GM12878 (cell line): ENCODE results near the gene FMN2. TPM values are rescaled to one million over a fixed set of nuclear protein-coding genes. Genes with fewer than 3 reads are reported as not detected.

Experiments used
- ATAC-seq: fragments of 200-7000 bp; cut with Tn5 transposase; 3 replicates; pipeline ENCODE4 v1.9.1; 2020; ENCODE audit warnings: mild to moderate bottlenecking, moderate library complexity
- BruUV-seq: library from RNA; stranded (reverse); fragments of 400-500 nt; replicated peaks from 2 replicates; lab custom pipeline; 2021; lab: Mats Ljungman, UMichigan
- CTCF ChIA-PET: fragments of 300-600 bp; sonication (Branson Sonifier 250); formaldehyde crosslinking; extraction: SDS; loops from one replicate; lab custom pipeline; 2021; ENCODE audit warnings: inconsistent platforms; lab: Yijun Ruan, JAX
- POLR2A ChIA-PET: fragments of 350-600 bp; formaldehyde crosslinking; extraction: SDS; loops from one replicate; lab custom pipeline; 2021; ENCODE audit warnings: inconsistent platforms; lab: Charles Lee
- RAD21 ChIA-PET: fragments of 300-600 bp; sonication (Branson Sonifier 250); formaldehyde crosslinking; loops from one replicate; lab custom pipeline; 2023; ENCODE audit warnings: antibody characterized with exemption; ENCODE audit not compliant: unreplicated experiment; lab: Charles Lee
- SMC1A ChIA-PET: fragments of 300-600 bp; sonication (Branson Sonifier 250); formaldehyde crosslinking; loops from one replicate; lab custom pipeline; 2023; ENCODE audit not compliant: unreplicated experiment, uncharacterized antibody; lab: Charles Lee
- DNase-seq: peaks from one replicate; pipeline ENCODE4 v3.0.0-alpha.2; 2011; ENCODE audit warnings: low read depth, low spot score
- FAIRE-seq: peaks from 3 replicates; lab custom pipeline; 2011; peaks lifted over from hg19 to GRCh38; lab: Jason Lieb, UNC
- H2AFZ ChIP-seq: 2 replicates; pipeline ENCODE4 v1.6.0; 2011; ENCODE audit warnings: low read depth, low read length, control low read depth; ENCODE audit not compliant: control insufficient read depth
- H3K27ac ChIP-seq: 2 replicates; pipeline ENCODE4 v1.5.1; 2011; ENCODE audit warnings: control low read depth; ENCODE audit not compliant: control insufficient read depth, insufficient read depth
- H3K27me3 ChIP-seq, 2 experiments: replicated peaks in 1 of 2; 2 replicates each; pipeline versions ENCODE4 v1.6.0 to v1.6.1; 2011; ENCODE audit warnings: low read length in 1 of 2; ENCODE audit not compliant: control insufficient read depth in 2 of 2, insufficient read depth in 2 of 2
- H3K36me3 ChIP-seq, 2 experiments: 2 replicates each; pipeline ENCODE4 v1.5.1; 2011; ENCODE audit warnings: low read length in 1 of 2; ENCODE audit not compliant: control insufficient read depth in 2 of 2, insufficient read depth in 2 of 2
- H3K4me1 ChIP-seq: 2 replicates; pipeline ENCODE4 v1.6.1; 2011; ENCODE audit warnings: mild to moderate bottlenecking, low read length, moderate library complexity, mixed read lengths; ENCODE audit not compliant: control insufficient read depth, insufficient read depth
- H3K4me2 ChIP-seq: 2 replicates; pipeline ENCODE4 v1.6.0; 2011; ENCODE audit warnings: control low read depth; ENCODE audit not compliant: control insufficient read depth, insufficient read depth
- H3K4me3 ChIP-seq: fragments of 200-600 bp; sonication (generic); 2 replicates; pipeline ENCODE4 v1.5.1; 2016
- H3K79me2 ChIP-seq: 2 replicates; pipeline ENCODE4 v1.6.0; 2011; ENCODE audit warnings: low read length; ENCODE audit not compliant: control insufficient read depth, insufficient read depth
- H3K9ac ChIP-seq: 2 replicates; pipeline ENCODE4 v1.8.0; 2011; ENCODE audit warnings: low read length, control low read depth, mixed read lengths; ENCODE audit not compliant: control insufficient read depth, insufficient read depth
- H3K9me3 ChIP-seq: replicated peaks from 3 replicates; pipeline ENCODE4 v1.5.1; 2011; ENCODE audit warnings: mild to moderate bottlenecking, low read length; ENCODE audit not compliant: control insufficient read depth, insufficient read depth
- H4K20me1 ChIP-seq: 2 replicates; pipeline ENCODE4 v1.6.0; 2011; ENCODE audit not compliant: control insufficient read depth, insufficient read depth
- E2F8 ChIP-seq: fragments of 450-650 bp; IDR thresholded peaks from 2 replicates; pipeline ENCODE4 v1.6.1; 2018; ENCODE audit warnings: mild to moderate bottlenecking, low read depth, moderate library complexity; ENCODE audit not compliant: partially characterized antibody
- ETV6 ChIP-seq, 2 experiments: fragments of 450-650 bp in 1 of 2; IDR thresholded peaks in 1 of 2; conservative IDR thresholded peaks in 1 of 2; 2 replicates each; pipeline ENCODE4 v1.6.1; 2014; ENCODE audit warnings: antibody characterized with exemption in 1 of 2, borderline replicate concordance in 1 of 2, low read depth in 1 of 2, mild to moderate bottlenecking in 1 of 2, moderate library complexity in 1 of 2
- EZH2 ChIP-seq: IDR thresholded peaks from 2 replicates; pipeline ENCODE4 v1.6.1; 2012; ENCODE audit warnings: low read depth, mild to moderate bottlenecking, control low read depth, inconsistent platforms, low read length, borderline replicate concordance; ENCODE audit not compliant: control insufficient read depth
- GABPA ChIP-seq: IDR thresholded peaks from 2 replicates; pipeline ENCODE4 v1.6.1; 2014; ENCODE audit warnings: antibody characterized with exemption, low read depth, mild to moderate bottlenecking, inconsistent platforms
- KDM1A ChIP-seq: fragments of 200-600 bp; sonication (generic); IDR thresholded peaks from 2 replicates; pipeline ENCODE4 v1.6.1; 2016; ENCODE audit warnings: borderline replicate concordance
- MLLT1 ChIP-seq: fragments of 450-650 bp; IDR thresholded peaks from 2 replicates; pipeline ENCODE4 v1.6.1; 2016; ENCODE audit warnings: mild to moderate bottlenecking
- NR2C2 ChIP-seq: IDR thresholded peaks from 2 replicates; pipeline ENCODE4 v1.6.1; 2011; ENCODE audit warnings: borderline replicate concordance, low read depth; ENCODE audit not compliant: control insufficient read depth, insufficient read length
- NR2F1 ChIP-seq: fragments of 450-650 bp; conservative IDR thresholded peaks from 2 replicates; pipeline ENCODE4 v1.6.1; 2017; ENCODE audit warnings: mild to moderate bottlenecking
- NRF1 ChIP-seq: conservative IDR thresholded peaks from 2 replicates; pipeline ENCODE4 v1.6.1; 2011; ENCODE audit warnings: mild to moderate bottlenecking, low read depth, low read length, improper control_type of control experiment
- PAX8 ChIP-seq: fragments of 450-650 bp; IDR thresholded peaks from 2 replicates; pipeline ENCODE4 v1.6.1; 2017; ENCODE audit warnings: mild to moderate bottlenecking, moderate library complexity
- PRDM15 ChIP-seq: fragments of 450-650 bp; formaldehyde crosslinking; IDR thresholded peaks from 2 replicates; pipeline ENCODE4 v1.4.0; 2020; ENCODE audit warnings: mild to moderate bottlenecking, moderate library complexity
- ZBTB11 ChIP-seq: fragments of 450-650 bp; formaldehyde crosslinking; IDR thresholded peaks from 2 replicates; pipeline ENCODE4 v1.5.0; 2022; ENCODE audit warnings: mild to moderate bottlenecking, missing genetic modification characterization
- WGBS: methylation state at CpG from one replicate; pipeline ENCODE4 v1.1.6; 2016; ENCODE audit warnings: low lambda C conversion rate; ENCODE audit not compliant: insufficient replicate concordance, insufficient coverage; ENCODE audit errors: missing lambda C conversion rate; 5-methylcytosine and 5-hydroxymethylcytosine counted together
- in situ Hi-C: fragments of 300-500 bp; cut with MboI; formaldehyde crosslinking; loops from 9 replicates; pipeline ENCODE4 v1.14.3; 2018; ENCODE audit warnings: mixed read lengths
- intact Hi-C: fragments of 100-400 bp; cut with micrococcal nuclease; formaldehyde crosslinking; loops from one replicate; pipeline ENCODE4 v1.14.2; 2022; ENCODE audit not compliant: unreplicated experiment
- polyA plus RNA-seq, 11 experiments: library from polyadenylated mRNA; depleted of rRNA in 4 of 11; unstranded in 6 of 11; stranded (reverse) in 5 of 11; fragments of >200 nt; fragmentation: Nextera tagmentation in 4 of 11; fragmentation: Illumina TruSeq in 1 of 11; extraction: Ambion mirVana in 4 of 11; extraction: Trizol in 1 of 11; gene quantifications; 1 replicate in 1 of 11; 2 replicates in 10 of 11; pipeline versions ENCODE4 v1.2.1 to v1.2.3, GENCODE V29; 2011 to 2016; ENCODE audit warnings: inconsistent platforms in 2 of 11, missing spikeins in 2 of 11, low read depth in 1 of 11
- total RNA-seq, 4 experiments: library from RNA; depleted of rRNA in 3 of 4; stranded (reverse); fragments of >200 nt in 3 of 4; fragmentation: Illumina TruSeq in 1 of 4; extraction: Trizol in 1 of 4; gene quantifications; 2 replicates each; pipeline versions ENCODE4 v1.2.1 to v1.2.3, GENCODE V29; 2013 to 2021

FMN2 gene
- total and polyA plus RNA-seq, 10 of the 15 experiments (the other 5 are each of a cell fraction or from before 2014, with no cell fraction given): 0.60 TPM; not detected in 9

- H3K27ac ChIP-seq: no peak overlapping the region
- H3K36me3 ChIP-seq: no peaks in the 10 kb centered on the region
- BruUV-seq: no TSS peak
- DNase-seq (no peak), FAIRE-seq (no peak), ATAC-seq (no peak)
- no peaks in the 10 kb centered on the region for H3K9me3 ChIP-seq
- H3K9ac ChIP-seq: no peak overlapping the region
- CTCF ChIA-PET: no interaction called here
- 0% methylated on average over 2 of the region's 2 CpGs for WGBS
- no peak overlapping the region for H3K4me3 ChIP-seq
- in situ Hi-C loops: no loop called here
- H3K4me1 ChIP-seq: no peaks in the 10 kb centered on the region
- RAD21 ChIA-PET: no interaction called here
- intact Hi-C loops: no loop called here
- no peaks in the 10 kb centered on the region for H4K20me1 ChIP-seq
- no peaks in the 10 kb centered on the region for H3K79me2 ChIP-seq
- no peak overlapping the region for H3K4me2 ChIP-seq
- POLR2A ChIA-PET: no interaction called here
- SMC1A ChIA-PET: interaction anchor here (0.6 kb wide), 1 partner anchor 459 kb away, joined by 3 read pairs; no protein-coding TSS in a partner anchor
- H2AFZ ChIP-seq: no peak overlapping the region
- no peaks in the 10 kb centered on the region for H3K27me3 ChIP-seq
- TF ChIP-seq NR2C2: no peak
- no peak for TF ChIP-seq GABPA
- TF ChIP-seq E2F8: no peak
- TF ChIP-seq ETV6 (conservative IDR thresholded peaks at IDR 0.05 in 1 of 2, IDR thresholded peaks at IDR 0.05 in 1 of 2; ENCODE audit: borderline replicate concordance in 1 of 2, low read depth in 1 of 2): no peak
- no peak for TF ChIP-seq ZBTB11 (CRISPR knock-in tag)
- no peak for TF ChIP-seq NR2F1
- TF ChIP-seq MLLT1: no peak
- no peak for TF ChIP-seq NRF1
- TF ChIP-seq EZH2: no peak
- TF ChIP-seq KDM1A: no peak
- no peak for TF ChIP-seq PAX8
- no peak for TF ChIP-seq PRDM15
Measured at GRCh38 chr1:240293706-240294105, 202.0 kb downstream of the FMN2 start.
